Measurements from ENCODE around the gene SH3RF3.

- TF ChIP-seq, protein P1, sequence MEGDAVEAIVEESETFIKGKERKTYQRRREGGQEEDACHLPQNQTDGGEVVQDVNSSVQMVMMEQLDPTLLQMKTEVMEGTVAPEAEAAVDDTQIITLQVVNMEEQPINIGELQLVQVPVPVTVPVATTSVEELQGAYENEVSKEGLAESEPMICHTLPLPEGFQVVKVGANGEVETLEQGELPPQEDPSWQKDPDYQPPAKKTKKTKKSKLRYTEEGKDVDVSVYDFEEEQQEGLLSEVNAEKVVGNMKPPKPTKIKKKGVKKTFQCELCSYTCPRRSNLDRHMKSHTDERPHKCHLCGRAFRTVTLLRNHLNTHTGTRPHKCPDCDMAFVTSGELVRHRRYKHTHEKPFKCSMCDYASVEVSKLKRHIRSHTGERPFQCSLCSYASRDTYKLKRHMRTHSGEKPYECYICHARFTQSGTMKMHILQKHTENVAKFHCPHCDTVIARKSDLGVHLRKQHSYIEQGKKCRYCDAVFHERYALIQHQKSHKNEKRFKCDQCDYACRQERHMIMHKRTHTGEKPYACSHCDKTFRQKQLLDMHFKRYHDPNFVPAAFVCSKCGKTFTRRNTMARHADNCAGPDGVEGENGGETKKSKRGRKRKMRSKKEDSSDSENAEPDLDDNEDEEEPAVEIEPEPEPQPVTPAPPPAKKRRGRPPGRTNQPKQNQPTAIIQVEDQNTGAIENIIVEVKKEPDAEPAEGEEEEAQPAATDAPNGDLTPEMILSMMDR (IDR thresholded peaks at IDR 0.05) = no peak
- TF ChIP-seq POLR2A (IDR thresholded peaks at IDR 0.05) (no peak), POLR2AphosphoS5 (IDR thresholded peaks at IDR 0.05) (no peak)
Observed at GRCh38 chr2:109513230-109513629, 384.2 kb downstream of the SH3RF3 start.

Measured in breast epithelium (tissue), 3 donors.